Activated CD4-positive, alpha-beta T cell treated with anti-CD3 and anti-CD28 coated beads, Interleukin-10, Interleukin-2, amounts not matched to agents 100 ng/mL and 50 ng/mL, durations not matched to agents 16 hours and 8 hours (primary cell): ENCODE results near the gene LRP5.
A peak's percentile ranks its signal among the peaks of the same experiment; 100 is the strongest.
"Not testable (repeated sequence)": the region's sequence is repeated elsewhere in the genome, so short reads cannot be mapped to it uniquely, and the experiment has no call there.

Source experiments
- DNase-seq: peaks from one replicate; pipeline ENCODE4 v3.0.0-alpha.2; 2020

Gene LRP5

DNA sequence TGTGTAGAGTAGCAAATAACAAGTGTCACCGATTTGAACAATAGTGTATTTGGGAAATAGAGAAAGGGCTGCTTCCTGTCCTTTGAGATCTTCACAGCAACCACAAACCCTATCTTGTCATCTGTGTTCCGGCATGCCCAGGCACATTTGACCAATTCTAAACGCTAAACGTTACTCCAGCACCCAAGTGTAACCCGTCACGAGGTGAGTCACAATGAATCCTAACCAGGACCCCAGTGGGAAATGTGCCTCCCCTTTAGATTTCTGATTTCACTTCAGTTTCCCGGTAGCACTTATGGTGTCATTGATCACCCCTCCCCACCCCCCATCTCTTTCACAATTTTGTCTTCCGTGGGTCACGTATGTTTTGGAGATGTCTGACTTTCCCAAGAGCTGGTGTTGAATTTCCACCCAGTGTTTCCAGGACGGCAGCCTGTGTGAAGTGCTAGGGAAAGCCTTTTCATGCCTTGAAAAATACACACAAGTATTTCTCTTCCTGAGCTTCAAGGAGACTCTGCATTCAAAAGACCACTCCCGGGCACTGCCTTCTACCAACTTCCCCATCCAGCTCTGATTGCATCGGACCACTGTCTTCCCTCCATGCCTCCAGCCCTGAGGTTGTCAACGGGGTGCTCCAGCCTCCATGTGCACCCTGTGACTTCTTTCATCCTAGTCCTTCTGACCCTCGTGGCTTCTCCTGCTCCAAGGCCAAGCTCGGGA is 30.1 kb upstream of the LRP5 start:
- peak; percentile 84 for DNase-seq

- DNase-seq = no peak
Measured at GRCh38 chr11:68282861-68283230, 29.5 kb upstream of the LRP5 start.

- not testable (repeated sequence) for DNase-seq
Measured at GRCh38 chr11:68284588-68284987, 27.8 kb upstream of the LRP5 start.

- DNase-seq = no peak
Measured at GRCh38 chr11:68287419-68287818, 25.0 kb upstream of the LRP5 start.

- no peak for DNase-seq
Measured at GRCh38 chr11:68289456-68289855, 22.9 kb upstream of the LRP5 start.

- no peak for DNase-seq
Measured at GRCh38 chr11:68293708-68294107, 18.7 kb upstream of the LRP5 start.

DNA sequence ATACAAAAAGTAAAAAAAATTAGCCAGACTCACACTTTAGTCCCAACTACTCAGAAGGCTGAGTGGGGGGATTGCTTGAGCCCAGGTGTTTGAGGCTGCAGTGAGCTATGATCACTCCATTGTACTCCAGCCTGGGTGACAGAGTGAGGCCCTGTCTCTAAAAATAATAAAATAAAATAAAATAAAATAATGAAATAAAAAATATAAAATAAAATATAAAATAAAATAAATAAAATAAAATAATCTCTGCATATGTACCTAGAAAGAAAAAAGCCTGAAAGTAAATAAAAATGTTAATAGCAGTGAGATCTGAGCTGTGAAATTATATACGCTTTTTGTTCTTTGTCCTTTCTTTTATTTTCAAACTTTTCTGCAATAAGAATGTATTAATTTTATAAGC is 17.1 kb upstream of the LRP5 start:
- no peak for DNase-seq

DNA sequence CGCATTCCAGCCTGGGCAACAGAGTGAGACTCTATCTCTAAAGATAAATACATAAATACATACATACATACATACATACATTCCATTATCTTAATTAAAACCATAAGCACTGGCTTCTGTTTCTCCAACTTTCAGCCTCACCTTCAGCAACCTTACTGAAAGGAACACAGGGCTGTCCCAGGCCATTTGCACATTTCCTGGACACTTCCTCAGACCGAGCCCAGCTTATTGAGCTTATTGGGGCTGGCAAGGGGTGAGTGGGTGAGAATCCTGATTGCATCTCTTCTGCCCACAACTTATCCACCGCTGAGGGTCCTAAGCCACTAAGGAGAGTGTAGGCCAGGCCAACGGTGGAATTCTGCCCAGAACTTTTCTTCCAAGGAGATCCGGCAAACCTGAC is 16.5 kb upstream of the LRP5 start:
- DNase-seq = no peak

DNA sequence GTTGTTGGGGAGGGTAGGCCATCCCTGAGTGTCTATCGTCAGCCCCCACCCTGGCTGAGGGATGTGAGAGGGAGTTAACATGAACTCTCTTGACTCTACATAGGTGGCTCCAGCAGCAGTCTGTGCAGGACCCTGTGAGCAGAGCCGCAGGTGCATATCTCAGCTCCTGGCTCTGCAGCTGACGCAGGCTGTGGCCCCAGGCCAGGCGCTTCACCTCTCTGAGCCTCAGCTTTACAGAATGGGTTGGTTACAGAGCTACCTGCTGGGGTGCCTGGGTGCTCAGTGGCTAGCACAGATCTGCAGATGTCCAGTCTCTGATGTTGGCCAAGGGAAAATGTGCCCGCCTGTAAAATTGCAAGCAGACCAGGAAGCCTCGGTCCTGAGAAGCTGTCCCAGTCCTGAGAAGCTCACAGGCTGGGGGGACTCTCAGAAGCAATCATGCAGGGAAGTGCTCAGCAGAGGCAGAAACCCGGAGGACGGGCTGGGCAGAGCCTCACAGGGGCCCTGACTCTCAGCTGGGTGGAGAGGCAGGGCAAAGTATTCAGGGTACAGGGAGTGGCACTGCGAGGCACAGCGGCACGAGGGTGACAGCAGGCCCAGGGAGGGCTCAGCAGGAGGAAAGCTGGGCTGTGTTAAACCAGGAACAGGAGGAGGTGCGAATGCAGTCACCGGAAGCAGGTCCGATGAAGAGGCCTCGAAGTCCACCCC is 15.9 kb upstream of the LRP5 start:
- DNase-seq = no peak

- no peak for DNase-seq
Measured at GRCh38 chr11:68297052-68297378, 15.4 kb upstream of the LRP5 start.

DNA sequence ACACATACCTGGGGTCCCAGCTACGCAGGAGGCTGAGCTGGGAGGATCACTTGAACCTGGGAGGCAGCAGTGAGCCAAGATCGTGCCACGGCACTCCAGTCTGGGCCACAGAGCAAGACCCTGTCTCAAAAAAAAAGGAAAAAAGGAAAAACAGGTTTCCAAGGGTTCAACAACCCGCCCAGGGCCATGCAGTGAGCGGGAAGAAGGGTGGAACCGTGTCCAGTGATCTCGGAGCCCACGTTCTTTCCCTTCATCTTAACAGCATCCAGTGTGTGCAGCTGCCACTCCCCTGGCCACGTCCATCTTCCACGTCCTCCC is 14.9 kb upstream of the LRP5 start:
- no peak for DNase-seq

- peak; percentile 79 for DNase-seq
Measured at GRCh38 chr11:68297812-68298658, 14.4 kb upstream of the LRP5 start.

- DNase-seq = no peak
Measured at GRCh38 chr11:68298659-68299516, 13.5 kb upstream of the LRP5 start.

DNA sequence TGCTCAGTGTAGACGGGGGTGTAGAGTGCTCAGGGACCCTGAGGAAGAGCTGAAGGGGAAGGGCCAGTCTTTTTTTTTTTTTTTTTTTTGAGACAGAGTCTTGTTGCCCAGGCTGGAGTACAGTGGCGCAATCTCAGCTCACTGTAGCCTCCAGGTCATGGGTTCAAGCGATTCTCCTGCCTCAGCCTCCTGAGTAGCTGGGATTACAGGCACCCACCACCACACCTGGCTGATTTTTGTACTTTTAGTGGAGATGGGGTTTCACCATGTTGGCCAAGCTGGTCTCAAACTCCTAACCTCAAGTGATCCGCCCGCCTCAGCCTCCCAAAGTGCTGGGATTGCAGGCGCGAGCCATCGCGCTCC is 12.9 kb upstream of the LRP5 start:
- not testable (repeated sequence) for DNase-seq

GRCh38 chr11:68300076-68300830 is 12.1 kb upstream of the LRP5 start:
- DNase-seq = no peak

DNA sequence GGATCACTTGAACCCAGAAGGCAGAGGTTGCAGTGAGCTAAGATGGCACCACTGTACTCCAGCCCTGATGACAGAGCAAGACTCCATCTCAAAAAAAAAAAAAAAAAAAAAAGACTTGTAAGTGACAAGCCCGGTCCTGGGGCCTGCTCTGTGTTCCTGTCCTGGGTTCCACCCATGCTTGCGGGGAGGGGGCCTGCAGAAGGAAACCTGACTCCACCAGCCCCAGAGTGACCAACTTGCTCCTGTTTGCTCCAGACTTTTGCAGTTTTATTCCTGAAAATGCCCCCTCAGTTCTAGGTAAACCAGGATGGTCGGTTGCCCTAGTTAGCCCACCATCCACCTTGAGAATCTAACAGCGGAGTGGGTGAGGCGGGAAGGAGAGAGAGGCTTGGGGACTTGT is 10.1 kb upstream of the LRP5 start:
- DNase-seq = no peak

- no peak for DNase-seq
Measured at GRCh38 chr11:68302670-68303069, 9.7 kb upstream of the LRP5 start.

DNA sequence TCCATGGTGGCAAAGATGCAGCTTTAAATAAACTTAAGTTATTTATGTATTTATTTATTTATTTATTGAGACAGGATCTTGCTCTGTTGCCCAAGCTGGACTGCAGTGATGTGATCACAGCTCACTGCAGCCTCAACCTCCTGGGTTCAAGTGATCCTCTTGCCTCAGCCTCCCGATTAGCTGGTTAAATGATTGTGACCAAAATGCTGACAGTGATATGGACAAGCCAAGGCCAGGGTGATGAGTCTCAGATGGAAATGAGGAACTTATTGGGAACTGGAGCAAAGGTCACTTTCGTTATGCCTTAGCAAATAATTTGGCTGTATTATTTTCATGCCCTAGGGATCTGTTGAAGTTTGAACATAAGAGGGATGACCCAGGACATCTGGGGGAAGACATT is 9.3 kb upstream of the LRP5 start:
- DNase-seq = no peak

GRCh38 chr11:68303982-68304780 is 8.2 kb upstream of the LRP5 start:
- DNase-seq = no peak

GRCh38 chr11:68306636-68307035 is 5.8 kb upstream of the LRP5 start:
- no peak for DNase-seq

GRCh38 chr11:68308068-68308467 is 4.3 kb upstream of the LRP5 start:
- DNase-seq = no peak
